Stomach (tissue), 9 donors: ENCODE measurements around the gene TAGLN2. TPM values are rescaled to one million over a fixed set of nuclear protein-coding genes. Genes with fewer than 3 reads are reported as not detected.

Source experiments
- DNase-seq, 2 donors: peaks; one replicate each; pipeline versions ENCODE4 v3.0.0 to v3.0.0-alpha.2; 2013 to 2019
- H3K27ac ChIP-seq, 5 donors: fragments of 200-600 bp in 4 of 5; sonication (generic) in 4 of 5; one replicate each; pipeline ENCODE4 v1.5.1; 2013 to 2019; ENCODE audit warnings: mild to moderate bottlenecking in 1 of 5, moderate library complexity in 1 of 5
- H3K27me3 ChIP-seq, 3 donors: fragments of 200-600 bp; sonication (generic); one replicate each; pipeline ENCODE4 v1.5.1; 2017 to 2019; ENCODE audit warnings: mixed run types in 1 of 3
- H3K36me3 ChIP-seq, 4 donors: fragments of 200-600 bp; sonication (generic); 1 replicate in 3 of 4; 2 replicates in 1 of 4; pipeline ENCODE4 v1.5.1; 2016 to 2019
- H3K4me1 ChIP-seq, 4 donors: fragments of 200-600 bp; sonication (generic); one replicate each; pipeline ENCODE4 v1.5.1; 2016 to 2019
- H3K4me3 ChIP-seq, 4 donors: fragments of 200-600 bp; sonication (generic) in 3 of 4; one replicate each; pipeline ENCODE4 v1.5.1; 2016 to 2019; ENCODE audit warnings: mild to moderate bottlenecking in 1 of 4
- H3K9me3 ChIP-seq, 4 donors: fragments of 200-600 bp; sonication (generic); one replicate each; pipeline ENCODE4 v1.5.1; 2016 to 2019
- EP300 ChIP-seq: sonication (generic); formaldehyde crosslinking; IDR thresholded peaks from one replicate; pipeline ENCODE4 v1.6.1; 2017; ENCODE audit warnings: antibody characterized with exemption
- POLR2A ChIP-seq, 4 donors: fragments of 450-650 bp; IDR thresholded peaks; one replicate each; pipeline ENCODE4 v1.6.1; 2016; ENCODE audit warnings: antibody characterized with exemption in 4 of 4, control low read depth in 2 of 4, mild to moderate bottlenecking in 1 of 4, moderate library complexity in 1 of 4
- POLR2AphosphoS5 ChIP-seq, 3 donors: sonication (generic); formaldehyde crosslinking; IDR thresholded peaks; one replicate each; pipeline ENCODE4 v1.6.1; 2016; ENCODE audit warnings: antibody characterized with exemption in 3 of 3
- WGBS, 5 donors: extraction: QIAGEN DNeasy Blood & Tissue Kit in 3 of 5; methylation state at CpG; one replicate each; pipeline versions ENCODE4 v1.1.5 to v1.1.7; 2013 to 2018; 5-methylcytosine and 5-hydroxymethylcytosine counted together
- intact Hi-C: fragments of 100-400 bp; cut with DNase I; formaldehyde crosslinking; loops from one replicate; pipeline ENCODE4 v1.15.1; 2023; ENCODE audit warnings: low total_unique reads
- polyA plus RNA-seq, 3 donors: library from polyadenylated mRNA; stranded (reverse); fragments of 200-250 nt; gene quantifications; one replicate each; pipeline ENCODE4 v1.2.3, GENCODE V29; 2013
- total RNA-seq, 5 donors: library from RNA; depleted of rRNA; stranded (reverse); fragments of >200 nt; gene quantifications; one replicate each; pipeline versions ENCODE4 v1.1.0 to v1.2.3, GENCODE V29; 2014 to 2016
- TF ChIP-seq, protein P1 (sequence below), 7 experiments: fragments of 450-650 bp in 4 of 7; fragments of 200-600 bp in 3 of 7; sonication (generic) in 3 of 7; IDR thresholded peaks; one replicate each; pipeline ENCODE4 v1.5.1; 2016 to 2019; ENCODE audit warnings: antibody characterized with exemption in 7 of 7, control low read depth in 2 of 7, mild to moderate bottlenecking in 1 of 7
- donor health status: healthy with polysubstance abuse.
- donor health status: Bipolar disorder and iron deficiency.
- donor health status: healthy.

The TAGLN2 gene
- total and polyA plus RNA-seq, 8 donors, result 49.0 to 1,290 (median 292) TPM

DNA sequence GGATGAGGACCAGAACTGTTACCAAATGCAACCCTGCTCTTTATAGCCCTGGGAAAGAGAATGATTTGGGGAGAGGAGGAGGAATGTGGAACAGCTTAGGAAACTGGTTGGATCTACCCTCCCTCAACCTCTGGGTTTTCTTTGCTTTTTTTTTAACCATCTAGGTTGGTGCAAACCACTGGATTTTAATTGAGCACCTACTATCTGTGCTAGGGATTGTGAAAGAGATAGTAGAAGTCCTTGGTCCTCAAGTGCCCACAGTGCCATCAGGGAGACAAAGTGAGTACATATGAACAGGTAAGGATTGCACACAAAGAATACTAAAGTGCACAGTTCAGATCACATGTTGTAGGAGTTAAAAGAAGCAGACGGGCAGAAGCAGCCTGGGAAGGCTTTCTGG, 4.7 kb downstream of the TAGLN2 start:
- no peaks in the 10 kb centered on the region for H3K9me3 ChIP-seq
- WGBS, 5 donors, result 56 to 73% (median 60%) methylated on average over 1 of the region's 1 CpG
- no peak overlapping the region for H3K4me3 ChIP-seq
- H3K27ac ChIP-seq, result peak overlapping the region in 4 of 5 donors; percentile 4 to 99 (median 97)
- H3K36me3 ChIP-seq, result peaks cover 29 to 53% (median 39%) of the 10 kb centered on the region in 4 donors
- H3K27me3 ChIP-seq, result no peaks in the 10 kb centered on the region
- no peak for TF ChIP-seq POLR2AphosphoS5 (IDR thresholded peaks at IDR 0.05)
- TF ChIP-seq POLR2A (IDR thresholded peaks at IDR 0.05), result no peak
- TF ChIP-seq EP300, result no peak
- TF ChIP-seq, protein P1, sequence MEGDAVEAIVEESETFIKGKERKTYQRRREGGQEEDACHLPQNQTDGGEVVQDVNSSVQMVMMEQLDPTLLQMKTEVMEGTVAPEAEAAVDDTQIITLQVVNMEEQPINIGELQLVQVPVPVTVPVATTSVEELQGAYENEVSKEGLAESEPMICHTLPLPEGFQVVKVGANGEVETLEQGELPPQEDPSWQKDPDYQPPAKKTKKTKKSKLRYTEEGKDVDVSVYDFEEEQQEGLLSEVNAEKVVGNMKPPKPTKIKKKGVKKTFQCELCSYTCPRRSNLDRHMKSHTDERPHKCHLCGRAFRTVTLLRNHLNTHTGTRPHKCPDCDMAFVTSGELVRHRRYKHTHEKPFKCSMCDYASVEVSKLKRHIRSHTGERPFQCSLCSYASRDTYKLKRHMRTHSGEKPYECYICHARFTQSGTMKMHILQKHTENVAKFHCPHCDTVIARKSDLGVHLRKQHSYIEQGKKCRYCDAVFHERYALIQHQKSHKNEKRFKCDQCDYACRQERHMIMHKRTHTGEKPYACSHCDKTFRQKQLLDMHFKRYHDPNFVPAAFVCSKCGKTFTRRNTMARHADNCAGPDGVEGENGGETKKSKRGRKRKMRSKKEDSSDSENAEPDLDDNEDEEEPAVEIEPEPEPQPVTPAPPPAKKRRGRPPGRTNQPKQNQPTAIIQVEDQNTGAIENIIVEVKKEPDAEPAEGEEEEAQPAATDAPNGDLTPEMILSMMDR (IDR thresholded peaks at IDR 0.05), result no peak
- no peak for DNase-seq
- intact Hi-C loops, result no loop called here
- peaks cover 63 to 89% (median 80%) of the 10 kb centered on the region in 4 donors for H3K4me1 ChIP-seq

DNA sequence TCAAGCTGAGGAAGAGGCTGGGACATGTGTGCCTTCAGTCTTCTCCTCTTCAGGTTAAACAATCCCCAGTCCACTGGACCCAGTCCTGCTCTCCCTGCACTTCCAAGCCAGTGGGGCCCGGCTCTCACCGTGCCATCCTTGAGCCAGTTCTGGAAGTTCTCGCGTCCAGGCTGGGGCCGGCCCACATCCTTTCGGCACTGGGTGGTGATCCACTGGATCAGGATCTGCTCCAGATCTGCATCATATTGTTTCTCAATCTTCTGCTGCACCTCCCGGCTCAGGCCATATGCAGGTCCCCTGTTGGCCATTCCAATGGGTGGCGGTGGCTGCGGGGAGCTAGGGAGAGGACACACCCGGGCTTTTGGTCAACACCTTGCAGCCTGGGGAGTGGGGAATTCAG, 5.1 kb downstream of the TAGLN2 start:
- WGBS, 5 donors, result 80 to 89% (median 85%) methylated on average over 10 of the region's 10 CpGs
- Histone ChIP-seq H3K4me3 (no peak overlapping the region), H3K27ac (peak overlapping the region in 4 of 5 donors; percentile 4 to 99 (median 86)), H3K4me1 (peaks cover 66 to 92% (median 83%) of the 10 kb centered on the region in 4 donors), H3K27me3 (no peaks in the 10 kb centered on the region), H3K36me3 (peaks cover 29 to 53% (median 39%) of the 10 kb centered on the region in 4 donors), H3K9me3 (no peaks in the 10 kb centered on the region)
- intact Hi-C loops, result no loop called here
- no peak for DNase-seq
- no peak for TF ChIP-seq POLR2A (IDR thresholded peaks at IDR 0.05)
- no peak for TF ChIP-seq EP300
- TF ChIP-seq, protein P1 (IDR thresholded peaks at IDR 0.05), result no peak
- TF ChIP-seq POLR2AphosphoS5 (IDR thresholded peaks at IDR 0.05), result no peak

DNA sequence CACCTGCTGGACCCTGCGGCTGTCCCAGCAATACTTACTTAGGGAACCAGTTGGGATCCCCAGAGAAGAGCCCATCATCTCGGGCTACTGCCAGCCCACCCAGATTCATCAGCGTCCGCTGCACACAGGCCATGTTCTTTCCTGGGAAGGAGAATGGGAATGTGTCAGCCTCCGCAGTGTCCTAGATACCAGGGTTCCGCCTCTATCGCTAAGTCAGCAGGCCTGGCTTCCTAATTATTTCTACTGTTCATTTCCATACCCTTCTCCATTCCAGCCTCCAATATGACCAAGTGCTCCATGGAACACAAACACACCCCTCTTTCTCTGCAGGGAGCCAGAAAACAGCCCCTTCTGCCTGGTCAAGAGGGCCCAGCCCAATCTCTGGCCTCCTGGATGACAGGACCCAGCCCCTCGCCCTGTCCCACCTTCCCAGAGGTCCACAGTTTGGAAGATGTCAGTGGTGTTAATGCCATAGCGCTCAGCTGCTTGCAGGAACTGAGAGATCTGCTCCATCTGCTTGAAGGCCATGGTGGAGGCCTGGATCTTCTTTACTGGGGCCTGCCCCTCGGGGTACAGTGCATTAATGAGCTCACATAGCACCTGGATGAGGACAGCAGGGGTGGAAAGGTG, 6.0 kb downstream of the TAGLN2 start:
- Histone ChIP-seq H3K4me1 (peaks cover 69 to 91% (median 86%) of the 10 kb centered on the region in 4 donors), H3K9me3 (no peaks in the 10 kb centered on the region), H3K27ac (peak overlapping the region; percentile 10 to 99 (median 75)), H3K4me3 (no peak overlapping the region), H3K27me3 (no peaks in the 10 kb centered on the region), H3K36me3 (peaks cover 29 to 53% (median 39%) of the 10 kb centered on the region in 4 donors)
- no peak for DNase-seq
- intact Hi-C loops, result no loop called here
- 86 to 94% (median 91%) methylated on average over 10 of the region's 10 CpGs for whole genome bisulfite sequencing, 5 donors
- TF ChIP-seq, protein P1 (IDR thresholded peaks at IDR 0.05), result no peak
- TF ChIP-seq POLR2AphosphoS5 (IDR thresholded peaks at IDR 0.05) (no peak), EP300 (no peak), POLR2A (IDR thresholded peaks at IDR 0.05) (no peak)

DNA sequence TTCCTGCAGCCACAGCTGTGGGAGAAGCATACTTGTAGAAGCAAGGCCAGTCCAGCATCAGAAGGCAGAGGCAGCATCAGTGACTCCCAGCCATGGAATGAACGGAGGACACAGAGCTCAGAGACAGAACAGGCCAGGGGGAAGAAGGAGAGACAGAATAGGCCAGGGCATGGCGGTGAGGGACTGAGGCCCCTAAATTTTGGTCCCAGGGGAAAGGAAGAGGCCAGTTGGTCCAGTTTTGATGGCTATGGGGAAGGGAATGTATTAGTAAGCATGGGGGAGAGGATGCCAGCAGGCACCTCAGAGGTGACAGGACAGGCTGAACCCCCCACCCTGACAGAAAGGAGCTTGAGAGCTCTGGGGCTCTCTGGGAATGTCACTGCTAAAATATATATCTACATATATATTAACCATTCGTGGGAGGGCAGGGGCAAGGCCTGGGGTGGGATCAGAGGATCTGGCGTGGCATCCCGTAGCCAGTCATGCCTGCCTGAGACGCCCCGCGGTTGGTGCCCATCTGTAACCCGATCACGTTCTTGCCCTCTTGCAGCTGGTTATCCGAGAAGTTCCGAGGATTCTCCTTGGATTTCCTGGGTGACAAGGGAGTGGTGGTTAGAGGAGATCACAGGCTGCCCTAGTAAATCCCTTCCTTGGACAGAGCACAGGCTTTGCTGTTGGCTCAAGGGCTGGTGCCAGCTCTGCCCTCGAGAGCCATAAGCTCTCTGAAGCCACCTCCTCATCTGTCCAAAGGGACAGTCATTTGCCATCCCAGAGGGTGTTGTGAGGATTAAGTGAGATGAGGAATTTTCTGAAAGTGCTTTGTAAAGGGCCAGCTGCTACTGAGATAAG, 6.7 kb downstream of the TAGLN2 start:
- TF ChIP-seq POLR2A (IDR thresholded peaks at IDR 0.05) (no peak), EP300 (no peak), POLR2AphosphoS5 (IDR thresholded peaks at IDR 0.05) (no peak)
- TF ChIP-seq, protein P1 (IDR thresholded peaks at IDR 0.05), result no peak
- Histone ChIP-seq H3K27ac (peak overlapping the region; percentile 49 to 99 (median 77)), H3K4me1 (peaks cover 71 to 96% (median 86%) of the 10 kb centered on the region in 4 donors), H3K36me3 (peaks cover 29 to 53% (median 39%) of the 10 kb centered on the region in 4 donors), H3K4me3 (no peak overlapping the region), H3K27me3 (no peaks in the 10 kb centered on the region), H3K9me3 (no peaks in the 10 kb centered on the region)
- intact Hi-C loops, result no loop called here
- no peak for DNase-seq
- WGBS, 5 donors, result 76 to 82% (median 80%) methylated on average over 13 of the region's 13 CpGs
